HG02981 (cell line): ENCODE results near the gene CEP128.

Experiments used
- ATAC-seq: cut with Tn5 transposase; IDR thresholded peaks from one replicate; pipeline ENCODE4 v1.9.1; 2021; ENCODE audit warnings: mild to moderate bottlenecking, moderate library complexity; ENCODE audit not compliant: unreplicated experiment

Gene CEP128

GRCh38 chr14:80941241-80942185, at the start of gene CEP128:
CEP128 (minus strand) TSS chr14:80941738.
- peak; percentile 97 for ATAC-seq

- ATAC-seq: peak; percentile 68
Measured at GRCh38 chr14:80988735-80989429, 47.3 kb upstream of the CEP128 start.

DNA sequence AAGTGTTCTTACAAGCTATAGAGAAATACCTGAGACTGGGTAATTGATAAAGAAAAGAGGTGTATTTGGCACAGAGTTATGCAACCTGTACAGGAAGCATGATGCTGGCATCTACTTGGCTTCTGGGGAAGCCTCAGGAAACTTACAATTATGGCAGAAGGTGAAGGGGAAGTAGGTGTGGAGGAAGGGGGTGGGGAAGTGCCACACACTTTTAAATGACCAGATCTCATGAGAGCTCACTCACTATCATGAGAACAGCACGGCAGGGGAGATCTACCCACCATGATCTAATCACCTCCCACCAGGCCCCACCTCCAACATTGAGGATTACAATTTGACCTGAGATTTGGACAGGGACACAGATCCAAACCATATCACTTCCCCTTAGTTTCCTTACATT, 46.7 kb upstream of the CEP128 start:
- no peak for ATAC-seq

DNA sequence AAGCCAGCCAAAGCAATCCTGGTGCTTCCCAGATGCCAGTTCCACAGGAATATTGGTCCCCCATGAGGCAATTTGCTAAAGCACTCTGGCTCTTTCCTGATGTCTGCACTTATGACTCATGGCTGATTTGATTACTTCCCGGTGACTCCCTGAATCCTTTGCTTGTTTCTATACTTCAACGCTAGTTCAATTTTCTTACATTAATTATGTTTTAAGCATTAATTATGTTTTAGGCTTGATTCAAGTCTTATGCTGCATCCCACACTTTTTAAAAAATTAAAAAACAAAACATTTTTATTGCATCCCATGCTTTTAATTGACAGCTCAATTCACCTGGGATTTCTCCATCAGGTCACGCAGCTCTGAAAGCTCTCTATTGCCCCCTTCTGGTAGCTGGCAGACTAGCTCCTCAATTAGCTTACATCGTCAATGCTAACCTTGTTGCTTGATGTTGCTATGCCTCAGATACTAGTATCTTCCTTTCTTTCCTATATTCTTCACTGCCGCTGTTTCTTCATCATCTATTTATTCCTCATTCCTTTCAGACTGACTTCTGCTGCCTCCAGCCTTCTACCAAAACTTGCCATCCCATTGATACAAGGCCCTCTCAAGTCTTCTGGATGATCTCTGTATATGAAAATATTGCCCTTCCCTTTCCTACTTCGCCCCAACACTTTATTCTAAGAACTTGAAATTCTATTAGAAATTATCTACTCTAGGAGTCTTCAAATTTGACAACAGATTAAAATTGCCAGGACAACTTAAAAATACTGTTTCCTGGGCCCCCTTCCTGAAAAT, 45.9 kb upstream of the CEP128 start:
- peak; percentile 47 for ATAC-seq

DNA sequence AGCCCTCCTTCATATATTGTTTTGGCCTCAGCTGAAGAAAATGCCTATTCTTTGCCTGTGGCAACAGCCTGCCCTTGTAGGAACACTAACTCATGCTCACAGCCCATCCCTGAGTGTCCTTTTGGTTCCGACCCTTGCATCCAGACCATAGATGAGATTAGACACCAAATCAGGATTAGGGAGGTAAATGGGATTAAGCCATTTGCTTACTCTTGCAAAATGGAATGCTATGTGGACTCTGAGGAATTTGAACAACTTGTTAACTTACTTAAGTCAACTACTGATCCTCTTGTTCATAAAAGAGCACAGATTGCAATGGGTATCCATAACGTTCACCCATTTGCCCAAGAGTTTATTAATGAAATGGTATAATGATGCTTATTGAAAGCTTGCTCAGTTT, 41.2 kb upstream of the CEP128 start:
- no peak for ATAC-seq

DNA sequence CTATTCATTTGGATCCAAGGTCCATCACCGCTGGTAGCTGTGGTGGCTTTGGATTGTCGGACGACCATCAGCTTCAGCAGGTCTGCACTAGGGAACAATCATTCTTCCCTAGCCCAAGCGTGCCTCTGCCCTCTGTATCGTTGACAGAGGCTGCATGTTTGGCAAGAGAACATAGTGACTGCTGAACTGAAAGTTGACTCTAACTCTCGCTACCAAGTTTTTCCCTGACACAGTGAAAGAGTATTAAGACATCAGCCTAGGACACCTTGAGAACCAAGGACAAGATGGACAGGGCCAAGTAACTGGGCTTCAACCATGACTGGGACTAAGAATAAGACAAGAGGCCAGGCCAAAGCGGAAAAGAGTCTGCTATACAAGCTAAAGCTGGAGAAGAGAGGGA, 40.1 kb upstream of the CEP128 start:
- no peak for ATAC-seq

DNA sequence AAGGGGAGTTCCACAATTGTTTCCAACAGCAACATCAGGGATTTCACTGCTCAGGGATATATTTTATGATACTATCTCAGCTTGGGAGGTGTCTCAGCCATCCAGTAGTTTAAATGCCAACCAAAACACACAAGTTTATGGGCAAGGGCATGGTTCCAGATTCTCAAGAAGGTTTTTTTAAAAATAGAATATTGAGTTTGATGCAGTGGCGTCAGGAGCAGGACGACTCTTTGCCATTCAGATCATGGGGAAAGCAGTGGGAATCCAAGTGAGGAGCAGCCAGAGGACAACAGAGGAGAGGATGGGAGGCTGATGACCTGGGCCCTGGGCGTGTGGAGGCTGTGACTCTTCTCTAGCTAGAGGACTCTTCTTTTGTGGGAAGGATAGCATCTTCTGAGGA, 39.6 kb upstream of the CEP128 start:
- no peak for ATAC-seq

- no peak for ATAC-seq
Measured at GRCh38 chr14:80979951-80980350, 38.4 kb upstream of the CEP128 start.

DNA sequence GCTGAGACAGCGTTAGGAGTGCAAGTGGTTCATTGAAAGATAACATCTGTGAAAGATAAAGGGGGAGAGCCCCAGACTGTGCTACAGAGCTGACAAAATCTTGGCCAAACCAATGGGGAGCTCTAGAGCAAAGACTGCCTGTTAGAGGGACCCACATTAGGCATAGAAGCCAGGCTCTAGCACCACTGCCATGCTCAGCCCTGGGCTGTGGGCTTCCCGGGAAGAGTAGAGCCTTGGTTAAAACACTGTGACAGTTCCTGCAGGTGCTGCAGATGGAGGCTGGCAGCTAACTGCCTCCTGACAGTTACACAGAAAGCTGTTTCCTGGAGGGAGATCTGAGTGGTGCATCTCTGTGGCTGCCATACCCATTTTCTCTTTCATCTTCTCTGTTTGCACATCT, 36.9 kb upstream of the CEP128 start:
- no peak for ATAC-seq

- ATAC-seq: peak; percentile 75
Measured at GRCh38 chr14:80977221-80977620, 35.7 kb upstream of the CEP128 start.

GRCh38 chr14:80974679-80975078, 33.1 kb upstream of the CEP128 start:
- no peak for ATAC-seq

- ATAC-seq: no peak
Measured at GRCh38 chr14:80973931-80974641, 32.5 kb upstream of the CEP128 start.

- no peak for ATAC-seq
Measured at GRCh38 chr14:80965037-80965436, 23.5 kb upstream of the CEP128 start.

- ATAC-seq: peak; percentile 98
Measured at GRCh38 chr14:80959496-80959895, 18.0 kb upstream of the CEP128 start.

DNA sequence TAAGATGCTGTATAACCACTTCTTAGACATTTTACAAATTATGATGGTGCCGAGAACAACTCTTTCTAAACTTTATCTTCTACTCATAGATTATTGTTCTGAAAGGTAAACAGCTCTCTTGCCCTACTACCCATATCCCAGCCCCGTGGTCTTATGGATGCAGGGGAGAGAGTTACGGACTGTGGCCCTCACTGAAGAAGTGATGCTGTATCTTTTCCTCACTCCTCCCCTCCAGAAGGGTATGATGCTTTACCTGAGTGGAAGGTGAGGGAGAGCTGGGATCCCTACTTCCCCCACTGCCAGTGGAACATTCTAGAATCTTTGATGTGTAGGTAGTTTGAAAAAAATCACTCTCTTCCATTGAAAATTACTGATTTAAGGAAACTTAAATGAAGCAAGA, 17.4 kb upstream of the CEP128 start:
- ATAC-seq: no peak

- ATAC-seq: no peak
Measured at GRCh38 chr14:80958226-80958625, 16.7 kb upstream of the CEP128 start.

- ATAC-seq: no peak
Measured at GRCh38 chr14:80957613-80958012, 16.1 kb upstream of the CEP128 start.

GRCh38 chr14:80956922-80957321, 15.4 kb upstream of the CEP128 start:
- ATAC-seq: no peak

- no peak for ATAC-seq
Measured at GRCh38 chr14:80956102-80956501, 14.6 kb upstream of the CEP128 start.

- no peak for ATAC-seq
Measured at GRCh38 chr14:80955416-80955941, 13.9 kb upstream of the CEP128 start, which contains the start of gene TSHR. TSHR (plus strand) TSS chr14:80955621; CDS start chr14:80955681, 60 bp downstream.
